Measurements from ENCODE around the gene MC2R.

GRCh38 chr18:13940326-13940725, 25.0 kb upstream of the MC2R start:
- no peak for TF ChIP-seq CTCF (conservative IDR thresholded peaks at IDR 0.05 in 1 of 2, IDR thresholded peaks at IDR 0.05 in 1 of 2; ENCODE audit: extremely low read depth in 1 of 2, insufficient read depth in 1 of 2, low read depth in 1 of 2, low read length in 2 of 2)
- TF ChIP-seq EZH2 (IDR thresholded peaks at IDR 0.05; ENCODE audit: borderline replicate concordance, low read length) = no peak
